Tibial nerve (tissue), 4 donors: ENCODE results near the gene CCDC159. TPM values are rescaled to one million over a fixed set of nuclear protein-coding genes. Genes with fewer than 3 reads are reported as not detected.

Experiments
- DNase-seq, 2 donors: peaks; one replicate each; pipeline ENCODE4 v3.0.0-alpha.2; 2019; ENCODE audit warnings: low spot score in 2 of 2
- H3K27ac ChIP-seq, 4 donors: fragments of 200-600 bp; sonication (generic) in 3 of 4; one replicate each; pipeline ENCODE4 v1.5.1; 2017 to 2019; ENCODE audit warnings: mild to moderate bottlenecking in 1 of 4
- H3K27me3 ChIP-seq, 2 donors: fragments of 200-600 bp; sonication (generic) in 1 of 2; one replicate each; pipeline versions ENCODE4 v1.5.1 to v1.6.0; 2017 to 2019
- H3K36me3 ChIP-seq, 3 donors: fragments of 200-600 bp; sonication (generic); one replicate each; pipeline ENCODE4 v1.5.1; 2018 to 2019
- H3K4me1 ChIP-seq, 4 donors: fragments of 200-600 bp; sonication (generic) in 3 of 4; one replicate each; pipeline ENCODE4 v1.5.1; 2017 to 2019
- H3K4me3 ChIP-seq, 4 donors: fragments of 200-600 bp; sonication (generic) in 3 of 4; one replicate each; pipeline ENCODE4 v1.5.1; 2017 to 2019; ENCODE audit warnings: mild to moderate bottlenecking in 1 of 4, moderate library complexity in 1 of 4
- H3K9me3 ChIP-seq, 4 donors: fragments of 200-600 bp; sonication (generic) in 3 of 4; one replicate each; pipeline ENCODE4 v1.5.1; 2017 to 2019
- EP300 ChIP-seq, 2 donors: sonication (generic); formaldehyde crosslinking; IDR thresholded peaks; one replicate each; pipeline ENCODE4 v1.6.1; 2017; ENCODE audit warnings: antibody characterized with exemption in 2 of 2, mild to moderate bottlenecking in 1 of 2
- POLR2A ChIP-seq, 2 donors: fragments of 450-650 bp; IDR thresholded peaks; one replicate each; pipeline ENCODE4 v1.6.1; 2017; ENCODE audit warnings: antibody characterized with exemption in 2 of 2, mild to moderate bottlenecking in 2 of 2, moderate library complexity in 2 of 2
- WGBS, 2 donors: methylation state at CpG; one replicate each; pipeline ENCODE4 v1.1.5; 2018; 5-methylcytosine and 5-hydroxymethylcytosine counted together
- total RNA-seq, 4 donors: library from RNA; depleted of rRNA; stranded (reverse); fragments of >200 nt; gene quantifications; one replicate each; pipeline ENCODE4 v1.1.0, GENCODE V29; 2016
- TF ChIP-seq, protein P1 (sequence below), 5 experiments: fragments of 200-600 bp in 3 of 5; fragments of 450-650 bp in 2 of 5; sonication (generic) in 3 of 5; IDR thresholded peaks; one replicate each; pipeline ENCODE4 v1.5.1; 2016 to 2019; ENCODE audit warnings: antibody characterized with exemption in 5 of 5, mild to moderate bottlenecking in 3 of 5, moderate library complexity in 2 of 5

CCDC159 gene
- total RNA-seq, 4 donors from 2014 or later, result 23.2 to 33.7 (median 30.8) TPM

DNA sequence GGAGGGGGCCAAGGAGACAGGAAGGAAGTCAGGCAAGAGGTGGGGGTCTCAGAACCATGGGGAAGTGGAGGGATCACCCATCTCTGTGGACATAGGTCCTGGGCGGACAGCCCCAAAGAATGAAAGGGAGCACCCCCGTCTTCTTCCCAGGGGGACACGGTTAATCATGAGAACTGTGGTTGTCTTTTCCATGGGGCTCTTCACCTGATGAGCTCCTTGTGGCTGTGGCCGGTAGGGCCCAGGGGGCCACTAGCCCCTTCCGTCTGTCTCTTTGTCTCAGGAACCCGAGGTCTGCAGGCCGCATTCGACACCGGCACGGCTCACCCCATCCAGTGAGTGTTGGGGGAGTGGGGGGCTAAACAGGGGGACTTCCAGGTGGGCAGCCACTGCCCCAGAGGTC lies 17.6 kb downstream of the CCDC159 start:
- no peaks in the 10 kb centered on the region for H3K27me3 ChIP-seq
- H3K36me3 ChIP-seq, result peaks cover 0 to 89% (median 0%) of the 10 kb centered on the region in 3 donors
- TF ChIP-seq EP300 (IDR thresholded peaks at IDR 0.05) (no peak), POLR2A (IDR thresholded peaks at IDR 0.05) (no peak)
- TF ChIP-seq, protein P1, sequence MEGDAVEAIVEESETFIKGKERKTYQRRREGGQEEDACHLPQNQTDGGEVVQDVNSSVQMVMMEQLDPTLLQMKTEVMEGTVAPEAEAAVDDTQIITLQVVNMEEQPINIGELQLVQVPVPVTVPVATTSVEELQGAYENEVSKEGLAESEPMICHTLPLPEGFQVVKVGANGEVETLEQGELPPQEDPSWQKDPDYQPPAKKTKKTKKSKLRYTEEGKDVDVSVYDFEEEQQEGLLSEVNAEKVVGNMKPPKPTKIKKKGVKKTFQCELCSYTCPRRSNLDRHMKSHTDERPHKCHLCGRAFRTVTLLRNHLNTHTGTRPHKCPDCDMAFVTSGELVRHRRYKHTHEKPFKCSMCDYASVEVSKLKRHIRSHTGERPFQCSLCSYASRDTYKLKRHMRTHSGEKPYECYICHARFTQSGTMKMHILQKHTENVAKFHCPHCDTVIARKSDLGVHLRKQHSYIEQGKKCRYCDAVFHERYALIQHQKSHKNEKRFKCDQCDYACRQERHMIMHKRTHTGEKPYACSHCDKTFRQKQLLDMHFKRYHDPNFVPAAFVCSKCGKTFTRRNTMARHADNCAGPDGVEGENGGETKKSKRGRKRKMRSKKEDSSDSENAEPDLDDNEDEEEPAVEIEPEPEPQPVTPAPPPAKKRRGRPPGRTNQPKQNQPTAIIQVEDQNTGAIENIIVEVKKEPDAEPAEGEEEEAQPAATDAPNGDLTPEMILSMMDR (IDR thresholded peaks at IDR 0.05), result no peak
- no peak overlapping the region for H3K4me3 ChIP-seq
- peaks cover 0 to 24% (median 3%) of the 10 kb centered on the region in 4 donors for H3K4me1 ChIP-seq
- H3K9me3 ChIP-seq, result no peaks in the 10 kb centered on the region
- WGBS, 2 donors, result 87% methylated on average over 10 of the region's 10 CpGs
- H3K27ac ChIP-seq, result no peak overlapping the region
- no peak for DNase-seq

DNA sequence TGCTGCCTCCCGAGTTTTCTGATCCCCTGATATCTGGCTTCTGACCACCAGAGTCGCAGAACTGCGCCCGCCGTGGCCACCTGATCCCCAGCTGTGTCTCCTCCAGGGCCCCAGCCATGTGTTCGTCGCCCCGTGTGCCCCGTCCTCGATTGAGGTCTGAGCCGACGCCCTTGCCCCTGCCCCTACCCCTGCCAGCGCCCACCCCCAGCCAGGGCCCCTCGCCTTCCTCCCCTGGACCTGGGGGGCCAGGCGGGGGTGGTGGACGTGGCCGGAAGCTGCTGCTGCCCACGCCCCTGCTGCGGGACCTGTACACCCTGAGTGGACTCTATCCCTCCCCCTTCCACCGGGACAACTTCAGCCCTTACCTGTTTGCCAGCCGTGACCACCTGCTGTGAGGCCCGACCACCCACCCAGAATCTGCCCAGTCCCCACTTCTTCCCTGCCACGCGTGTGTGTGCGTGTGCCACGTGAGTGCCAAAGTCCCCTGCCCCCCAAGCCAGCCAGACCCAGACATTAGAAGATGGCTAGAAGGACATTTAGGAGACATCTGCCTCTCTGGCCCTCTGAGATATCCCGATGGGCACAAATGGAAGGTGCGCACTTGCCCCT lies 18.1 kb downstream of the CCDC159 start:
- H3K4me3 ChIP-seq, result no peak overlapping the region
- peak overlapping the region in 2 of 4 donors; percentile 61 to 71 for H3K27ac ChIP-seq
- H3K27me3 ChIP-seq, result no peaks in the 10 kb centered on the region
- H3K4me1 ChIP-seq, result peaks cover 0 to 24% (median 3%) of the 10 kb centered on the region in 4 donors
- H3K9me3 ChIP-seq, result no peaks in the 10 kb centered on the region
- TF ChIP-seq, protein P1 (IDR thresholded peaks at IDR 0.05), result no peak
- TF ChIP-seq EP300 (IDR thresholded peaks at IDR 0.05) (no peak), POLR2A (IDR thresholded peaks at IDR 0.05) (no peak)
- 90 to 95% methylated on average over 17 to 23 of the region's 28 CpGs for WGBS, 2 donors
- peaks cover 0 to 89% (median 0%) of the 10 kb centered on the region in 3 donors for H3K36me3 ChIP-seq
- no peak for DNase-seq

DNA sequence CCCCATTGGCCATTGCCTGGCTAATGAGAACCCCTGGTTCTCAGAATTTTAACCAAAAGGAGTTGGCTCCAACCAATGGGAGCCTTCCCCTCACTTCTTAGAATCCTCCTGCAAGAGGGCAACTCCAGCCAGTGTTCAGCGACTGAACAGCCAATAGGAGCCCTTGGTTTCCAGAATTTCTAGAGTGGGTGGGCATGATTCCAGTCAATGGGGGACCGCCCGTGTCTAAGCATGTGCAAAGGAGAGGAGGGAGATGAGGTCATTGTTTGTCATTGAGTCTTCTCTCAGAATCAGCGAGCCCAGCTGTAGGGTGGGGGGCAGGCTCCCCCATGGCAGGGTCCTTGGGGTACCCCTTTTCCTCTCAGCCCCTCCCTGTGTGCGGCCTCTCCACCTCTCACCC lies 18.6 kb downstream of the CCDC159 start:
- Histone ChIP-seq H3K27me3 (no peaks in the 10 kb centered on the region), H3K9me3 (no peaks in the 10 kb centered on the region), H3K4me1 (peaks cover 0 to 24% (median 3%) of the 10 kb centered on the region in 4 donors), H3K36me3 (peaks cover 0 to 88% (median 0%) of the 10 kb centered on the region in 3 donors), H3K4me3 (no peak overlapping the region), H3K27ac (peak overlapping the region in 2 of 4 donors; percentile 61 to 71)
- no peak for DNase-seq
- 26 to 46% methylated on average over 5 of the region's 5 CpGs for WGBS, 2 donors
- TF ChIP-seq, protein P1 (IDR thresholded peaks at IDR 0.05), result no peak
- TF ChIP-seq POLR2A (IDR thresholded peaks at IDR 0.05), result no peak
- TF ChIP-seq EP300 (IDR thresholded peaks at IDR 0.05), result no peak

DNA sequence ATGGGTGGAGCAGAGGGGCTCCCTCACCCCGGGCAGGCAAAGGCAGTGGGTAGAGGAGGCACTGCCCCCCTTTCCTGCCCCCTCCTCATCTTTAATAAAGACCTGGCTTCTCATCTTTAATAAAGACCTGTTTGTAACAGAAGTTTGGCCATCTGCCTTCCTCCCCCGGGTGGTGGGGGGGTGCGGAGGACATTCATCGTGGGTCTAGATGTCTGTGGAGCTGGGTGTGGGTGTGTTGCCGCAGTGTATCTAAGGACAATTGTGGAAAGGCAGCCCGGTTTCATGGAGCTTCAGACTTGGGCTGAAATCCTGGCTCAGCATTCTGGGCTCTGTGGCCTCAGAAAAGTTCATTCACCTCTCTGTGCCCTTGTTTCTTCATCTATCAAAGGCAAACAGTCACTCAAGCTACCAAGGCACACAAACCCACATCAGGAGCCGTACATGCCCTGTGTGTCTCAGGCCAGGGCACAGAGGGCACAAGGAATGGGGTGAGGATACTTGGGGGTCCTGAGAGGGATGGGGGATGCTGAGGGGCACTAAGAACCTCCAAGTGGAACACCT lies 19.3 kb downstream of the CCDC159 start:
- peaks cover 0 to 24% (median 3%) of the 10 kb centered on the region in 4 donors for H3K4me1 ChIP-seq
- H3K9me3 ChIP-seq, result no peaks in the 10 kb centered on the region
- TF ChIP-seq POLR2A (IDR thresholded peaks at IDR 0.05) (no peak), EP300 (IDR thresholded peaks at IDR 0.05) (no peak)
- TF ChIP-seq, protein P1 (IDR thresholded peaks at IDR 0.05), result no peak
- DNase-seq, result no peak
- WGBS, 2 donors, result 33 to 43% methylated on average over 7 of the region's 7 CpGs
- H3K36me3 ChIP-seq, result peaks cover 0 to 83% (median 0%) of the 10 kb centered on the region in 3 donors
- H3K27me3 ChIP-seq, result no peaks in the 10 kb centered on the region
- H3K27ac ChIP-seq, result peak overlapping the region in 2 of 4 donors; percentile 61 to 71
- no peak overlapping the region for H3K4me3 ChIP-seq

DNA sequence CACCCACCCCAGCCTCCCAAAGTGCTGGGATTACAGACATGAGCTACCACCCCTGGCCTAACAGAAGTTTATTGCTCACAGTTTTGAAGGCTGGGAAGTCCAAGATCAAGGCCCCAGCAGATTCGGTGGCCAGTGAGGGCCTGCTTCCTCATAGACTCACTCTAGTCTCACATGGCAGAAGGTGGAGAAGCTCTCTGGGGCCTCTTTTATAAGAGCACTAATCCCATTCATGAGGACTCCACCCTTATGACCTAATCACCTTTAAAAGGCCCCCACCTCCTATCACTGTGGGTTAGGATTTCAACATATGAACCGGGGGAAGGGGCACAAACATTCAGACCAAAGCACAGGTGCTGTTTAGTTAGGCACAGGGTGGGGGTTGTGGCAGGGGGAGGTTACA lies 21.2 kb downstream of the CCDC159 start:
- peaks cover 0 to 14% (median 3%) of the 10 kb centered on the region in 4 donors for H3K4me1 ChIP-seq
- H3K27ac ChIP-seq, result no peak overlapping the region
- peaks cover 0 to 64% (median 0%) of the 10 kb centered on the region in 3 donors for H3K36me3 ChIP-seq
- TF ChIP-seq POLR2A (IDR thresholded peaks at IDR 0.05) (no peak), EP300 (IDR thresholded peaks at IDR 0.05) (no peak)
- TF ChIP-seq, protein P1 (IDR thresholded peaks at IDR 0.05), result no peak
- H3K27me3 ChIP-seq, result no peaks in the 10 kb centered on the region
- no peaks in the 10 kb centered on the region for H3K9me3 ChIP-seq
- H3K4me3 ChIP-seq, result no peak overlapping the region
- DNase-seq, result no peak
- 86 to 94% methylated on average over 2 of the region's 2 CpGs for WGBS, 2 donors
